ENCODE measurements around the gene CHMP6. TPM values are rescaled to one million over a fixed set of nuclear protein-coding genes. Genes with fewer than 3 reads are reported as not detected.
A peak's percentile ranks its signal among the peaks of the same experiment; 100 is the strongest.

Gene CHMP6
- total and polyA plus RNA-seq, 9 of the 15 experiments (the other 6 are each of a cell fraction or from before 2014, with no cell fraction given), result 0.25 to 30.4 (median 13.4) TPM

GRCh38 chr17:80968602-80969029 is 23.0 kb upstream of the CHMP6 start:
- ChIA-PET CTCF (ENCODE audit: low intra/inter-chr PET ratio) (no interaction called here), POLR2A (interaction anchor here (0.7 kb wide), 3 partner anchors 8 to 440 kb away, joined by 3 to 4 read pairs (median 3); no protein-coding TSS in a partner anchor)
- H3K9me3 ChIP-seq (replicated peaks; ENCODE audit: control insufficient read depth, insufficient read depth, low read depth, low read length), result no peaks in the 10 kb centered on the region
- H3K27me3 ChIP-seq (ENCODE audit: control insufficient read depth in 2 of 2, insufficient read depth in 2 of 2, low read length in 2 of 2), result peaks cover 11 to 20% of the 10 kb centered on the region in 2 experiments; a peak in 4 of 5 replicates
- H3K79me2 ChIP-seq (ENCODE audit: control insufficient read depth, insufficient read depth, low read length), result no peaks in the 10 kb centered on the region
- intact Hi-C loops (cut with micrococcal nuclease), result no loop called here
- no peaks in the 10 kb centered on the region for H3K9me1 ChIP-seq (ENCODE audit: control insufficient read depth, insufficient read depth, low read length)
- TF ChIP-seq UBTF (IDR thresholded peaks at IDR 0.05; ENCODE audit: borderline replicate concordance in 1 of 2, low read depth in 2 of 2, low read length in 2 of 2) (no peak), FOXM1 (IDR thresholded peaks at IDR 0.05; ENCODE audit: low read depth) (no peak), FOXM1 (CRISPR knock-in tag; IDR thresholded peaks at IDR 0.05; ENCODE audit: low read depth) (no peak), NEUROD1 (IDR thresholded peaks at IDR 0.05; ENCODE audit: borderline replicate concordance, low read depth, low read length, partially characterized antibody) (no peak), FOXP4 (CRISPR knock-in tag; IDR thresholded peaks at IDR 0.05; ENCODE audit: borderline replicate concordance) (no peak), THAP7 (CRISPR knock-in tag; IDR thresholded peaks at IDR 0.05) (no peak), ZNF174 (CRISPR knock-in tag; IDR thresholded peaks at IDR 0.05) (no peak), MTA2 (IDR thresholded peaks at IDR 0.05; ENCODE audit: low read depth) (no peak), KDM5B (IDR thresholded peaks at IDR 0.05; ENCODE audit: insufficient replicate concordance, low read depth, low read length) (peak; percentile 41), HMG20A (CRISPR knock-in tag; conservative IDR thresholded peaks at IDR 0.05) (no peak), SUPT5H (IDR thresholded peaks at IDR 0.05) (no peak), PCBP2 (IDR thresholded peaks at IDR 0.05; ENCODE audit: low read depth, low read length, poor library complexity, severe bottlenecking) (no peak), HMGN3 (IDR thresholded peaks at IDR 0.05; ENCODE audit: borderline replicate concordance, extremely low read depth, insufficient read length, low read depth, low read length) (peak; percentile 49), OTX1 (CRISPR knock-in tag; IDR thresholded peaks at IDR 0.05) (no peak), POLR2A (conservative IDR thresholded peaks at IDR 0.05) (0 out of 2 replicates have a peak, but pooled peaks have one; percentile 26), MCM3 (IDR thresholded peaks at IDR 0.05) (no peak), DNMT1 (IDR thresholded peaks at IDR 0.05) (no peak)
- H3K27ac ChIP-seq (ENCODE audit: extremely low read depth, low read depth, low read length), result no peak overlapping the region
- 48% methylated on average over 17 of the region's 17 CpGs for WGBS (ENCODE audit: insufficient coverage, low coverage, missing lambda C conversion rate)
- H4K20me1 ChIP-seq (replicated peaks; ENCODE audit: control insufficient read depth, insufficient read depth, low read length), result no peaks in the 10 kb centered on the region
- ATAC-seq, result no peak
- peaks cover 9% of the 10 kb centered on the region; the same call in 1 of the 3 replicates for H3K36me3 ChIP-seq (ENCODE audit: control insufficient read depth, insufficient read depth, low read length)
- no peak overlapping the region for H2AFZ ChIP-seq (ENCODE audit: low read depth, low read length)
- TSS peak; percentile 29 for BruUV-seq (replicated peaks)
- DNase-seq (ENCODE audit: extremely low read depth in 1 of 4, low spot score in 3 of 4), result no peak
- H3K4me3 ChIP-seq, result no peak overlapping the region
- H3K9ac ChIP-seq (ENCODE audit: insufficient read depth in 1 of 2, low read depth in 2 of 2, low read length in 2 of 2), result no peak overlapping the region
- H3K4me2 ChIP-seq (ENCODE audit: insufficient read depth, low read length), result no peak overlapping the region
- in situ Hi-C loops (cut with MboI), result no loop called here
- H3K4me1 ChIP-seq (replicated peaks in 1 of 2; ENCODE audit: control insufficient read depth in 2 of 2, insufficient read depth in 2 of 2, low read length in 2 of 2), result peaks cover 0 to 51% of the 10 kb centered on the region in 2 experiments; a peak in 4 of 5 replicates
- FAIRE-seq, result no peak
